Trophoblast cell (in vitro differentiated cells and primary cell): Measurements from ENCODE around the gene GORASP2.
A peak's percentile ranks its signal among the peaks of the same experiment; 100 is the strongest.

Source experiments
- DNase-seq, 2 donors: peaks; one replicate each; pipeline ENCODE4 v3.0.0-alpha.2; 2016
- H2AFZ ChIP-seq: 2 replicates; pipeline ENCODE4 v1.6.1; 2013; ENCODE audit warnings: low read length, moderate library complexity, mild to moderate bottlenecking; ENCODE audit not compliant: insufficient read depth, poor library complexity
- H2AK5ac ChIP-seq: 2 replicates; pipeline ENCODE4 v1.6.1; 2013; ENCODE audit warnings: mild to moderate bottlenecking, low read length
- H2BK120ac ChIP-seq: 2 replicates; pipeline ENCODE4 v1.6.1; 2013; ENCODE audit warnings: low read length, mild to moderate bottlenecking, moderate library complexity; ENCODE audit not compliant: insufficient read depth, poor library complexity
- H2BK12ac ChIP-seq: 2 replicates; pipeline ENCODE4 v1.6.1; 2013; ENCODE audit warnings: mild to moderate bottlenecking, low read length, moderate library complexity
- H2BK5ac ChIP-seq: 2 replicates; pipeline ENCODE4 v1.6.1; 2013; ENCODE audit warnings: low read length, low read depth, moderate library complexity, mild to moderate bottlenecking; ENCODE audit not compliant: poor library complexity
- H3K14ac ChIP-seq: 2 replicates; pipeline ENCODE4 v1.6.1; 2013; ENCODE audit warnings: mild to moderate bottlenecking, low read length
- H3K18ac ChIP-seq: 2 replicates; pipeline ENCODE4 v1.6.1; 2013; ENCODE audit warnings: mild to moderate bottlenecking, low read length
- H3K23ac ChIP-seq: 2 replicates; pipeline ENCODE4 v1.6.1; 2013; ENCODE audit warnings: low read length
- H3K27ac ChIP-seq: 2 replicates; pipeline ENCODE4 v1.5.1; 2013; ENCODE audit warnings: low read depth, mild to moderate bottlenecking, inconsistent platforms, low read length, moderate library complexity
- H3K27me3 ChIP-seq: 2 replicates; pipeline ENCODE4 v1.6.1; 2013; ENCODE audit warnings: inconsistent platforms, mild to moderate bottlenecking, low read length, moderate library complexity; ENCODE audit not compliant: insufficient read depth
- H3K36me3 ChIP-seq, 2 experiments: 1 replicate in 1 of 2; 2 replicates in 1 of 2; pipeline ENCODE4 v1.6.1; 2013; ENCODE audit warnings: low read length in 2 of 2, mild to moderate bottlenecking in 2 of 2, moderate library complexity in 1 of 2; ENCODE audit not compliant: insufficient read depth in 2 of 2, control insufficient read depth in 1 of 2
- H3K4ac ChIP-seq: 2 replicates; pipeline ENCODE4 v1.6.1; 2013; ENCODE audit warnings: low read depth, mild to moderate bottlenecking, low read length, moderate library complexity
- H3K4me1 ChIP-seq, 2 experiments: 1 replicate in 1 of 2; 2 replicates in 1 of 2; pipeline ENCODE4 v1.6.1; 2013; ENCODE audit warnings: low read length in 2 of 2, mild to moderate bottlenecking in 2 of 2, moderate library complexity in 1 of 2; ENCODE audit not compliant: insufficient read depth in 2 of 2, control insufficient read depth in 1 of 2
- H3K4me2 ChIP-seq: 2 replicates; pipeline ENCODE4 v1.6.1; 2013; ENCODE audit warnings: inconsistent platforms, mild to moderate bottlenecking, low read length, moderate library complexity
- H3K4me3 ChIP-seq: 2 replicates; pipeline ENCODE4 v1.5.1; 2013; ENCODE audit warnings: mild to moderate bottlenecking, low read depth, low read length, inconsistent platforms
- H3K79me1 ChIP-seq: one replicate; pipeline ENCODE4 v1.6.1; 2013; ENCODE audit warnings: low read length
- H3K79me2 ChIP-seq: 2 replicates; pipeline ENCODE4 v1.6.1; 2013; ENCODE audit warnings: low read length, mild to moderate bottlenecking; ENCODE audit not compliant: control insufficient read depth, insufficient read depth, poor library complexity
- H3K9ac ChIP-seq: 2 replicates; pipeline ENCODE4 v1.6.1; 2013; ENCODE audit warnings: mild to moderate bottlenecking, low read length
- H3K9me3 ChIP-seq: 2 replicates; pipeline ENCODE4 v1.6.1; 2013; ENCODE audit warnings: low read depth, mild to moderate bottlenecking, control low read depth, inconsistent platforms, low read length; ENCODE audit not compliant: insufficient read depth
- H4K12ac ChIP-seq: 2 replicates; pipeline ENCODE4 v1.6.1; 2013; ENCODE audit warnings: low read depth, mild to moderate bottlenecking, low read length, moderate library complexity
- H4K8ac ChIP-seq: 2 replicates; pipeline ENCODE4 v1.6.1; 2013; ENCODE audit warnings: low read depth, mild to moderate bottlenecking, low read length, moderate library complexity
- H4K91ac ChIP-seq: one replicate; pipeline ENCODE4 v1.6.1; 2013; ENCODE audit warnings: low read depth, mild to moderate bottlenecking, low read length, moderate library complexity
- WGBS: extraction: QIAGEN DNeasy Blood & Tissue Kit; methylation state at CpG from one replicate; pipeline ENCODE4 v1.1.7; 2013; ENCODE audit warnings: missing lambda C conversion rate; ENCODE audit not compliant: insufficient read length, insufficient coverage; ENCODE audit errors: extremely low coverage; 5-methylcytosine and 5-hydroxymethylcytosine counted together

The GORASP2 gene

GRCh38 chr2:170942615-170943014 is 13.6 kb downstream of the GORASP2 start:
- H3K4ac ChIP-seq: no peak overlapping the region
- WGBS: no CpG with 5 or more reads among the region's 4 CpGs
- H3K14ac ChIP-seq: no peak overlapping the region
- H2AFZ ChIP-seq: no peak overlapping the region
- H3K79me2 ChIP-seq: peaks cover 8% of the 10 kb centered on the region
- H3K18ac ChIP-seq: no peak overlapping the region
- peaks cover 0 to 2% of the 10 kb centered on the region in 2 experiments for H3K36me3 ChIP-seq
- no peaks in the 10 kb centered on the region for H3K9me3 ChIP-seq
- H2BK5ac ChIP-seq: no peak overlapping the region
- H3K27me3 ChIP-seq: no peaks in the 10 kb centered on the region
- no peaks in the 10 kb centered on the region for H3K79me1 ChIP-seq
- DNase-seq: no peak
- H4K8ac ChIP-seq: no peak overlapping the region
- no peak overlapping the region for H3K4me3 ChIP-seq
- no peak overlapping the region for H3K4me2 ChIP-seq
- no peak overlapping the region for H4K91ac ChIP-seq
- H2BK12ac ChIP-seq: no peak overlapping the region
- H3K27ac ChIP-seq: no peak overlapping the region
- no peak overlapping the region for H4K12ac ChIP-seq
- H2BK120ac ChIP-seq: no peak overlapping the region
- H3K9ac ChIP-seq: no peak overlapping the region
- H3K4me1 ChIP-seq: no peaks in the 10 kb centered on the region
- no peak overlapping the region for H2AK5ac ChIP-seq
- no peak overlapping the region for H3K23ac ChIP-seq

DNA sequence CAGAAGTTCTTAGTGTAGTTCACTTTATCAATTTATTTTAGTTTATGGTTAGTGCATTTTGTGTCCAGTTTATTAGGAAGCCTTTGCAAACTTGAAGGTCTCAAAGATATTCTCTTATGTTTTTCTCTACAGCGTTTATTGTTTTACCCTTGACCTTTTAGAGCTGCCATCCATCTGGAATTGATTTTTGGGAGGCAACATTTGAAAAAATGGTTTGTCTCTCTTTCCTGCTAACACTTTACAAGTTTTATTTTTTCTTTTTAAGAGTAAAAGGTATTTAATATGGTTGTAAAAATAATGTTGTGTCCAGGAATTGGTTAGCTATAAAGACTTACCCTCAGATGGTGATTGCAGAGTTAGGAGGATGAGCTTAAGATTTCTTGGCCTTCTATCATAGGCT is 14.0 kb downstream of the GORASP2 start:
- H2BK12ac ChIP-seq: no peak overlapping the region
- no peak overlapping the region for H3K4ac ChIP-seq
- peaks cover 0 to 5% of the 10 kb centered on the region in 2 experiments for H3K36me3 ChIP-seq
- no peaks in the 10 kb centered on the region for H3K27me3 ChIP-seq
- H3K9ac ChIP-seq: no peak overlapping the region
- no peaks in the 10 kb centered on the region for H3K4me1 ChIP-seq
- peaks cover 11% of the 10 kb centered on the region for H3K79me2 ChIP-seq
- no peak overlapping the region for H4K12ac ChIP-seq
- H2AFZ ChIP-seq: no peak overlapping the region
- DNase-seq: no peak
- H3K9me3 ChIP-seq: no peaks in the 10 kb centered on the region
- no peak overlapping the region for H3K4me2 ChIP-seq
- H3K79me1 ChIP-seq: no peaks in the 10 kb centered on the region
- no peak overlapping the region for H3K27ac ChIP-seq
- H3K23ac ChIP-seq: no peak overlapping the region
- H4K91ac ChIP-seq: no peak overlapping the region
- no peak overlapping the region for H3K4me3 ChIP-seq
- no peak overlapping the region for H2BK120ac ChIP-seq
- H4K8ac ChIP-seq: no peak overlapping the region
- no peak overlapping the region for H3K18ac ChIP-seq
- no peak overlapping the region for H2BK5ac ChIP-seq
- H2AK5ac ChIP-seq: no peak overlapping the region
- no peak overlapping the region for H3K14ac ChIP-seq
- WGBS: no CpG with 5 or more reads among the region's 1 CpG

GRCh38 chr2:170943596-170943995 is 14.5 kb downstream of the GORASP2 start:
- Histone ChIP-seq H4K12ac (no peak overlapping the region), H3K14ac (no peak overlapping the region), H3K4me1 (no peaks in the 10 kb centered on the region), H3K27me3 (no peaks in the 10 kb centered on the region), H3K9ac (no peak overlapping the region), H3K27ac (no peak overlapping the region), H3K18ac (no peak overlapping the region), H3K79me1 (no peaks in the 10 kb centered on the region), H3K36me3 (peaks cover 0 to 5% of the 10 kb centered on the region in 2 experiments), H3K4ac (peak overlapping the region; percentile 83), H2BK120ac (no peak overlapping the region), H3K9me3 (no peaks in the 10 kb centered on the region), H2BK5ac (no peak overlapping the region), H3K79me2 (peaks cover 10% of the 10 kb centered on the region), H3K23ac (no peak overlapping the region), H3K4me3 (no peak overlapping the region), H3K4me2 (no peak overlapping the region), H2AFZ (no peak overlapping the region), H4K8ac (no peak overlapping the region), H4K91ac (no peak overlapping the region), H2BK12ac (no peak overlapping the region), H2AK5ac (no peak overlapping the region)
- peak; percentile 22 to 58 for DNase-seq
- no CpG with 5 or more reads among the region's 6 CpGs for WGBS

- Histone ChIP-seq H3K14ac (no peak overlapping the region), H3K9ac (no peak overlapping the region), H3K27me3 (no peaks in the 10 kb centered on the region), H4K12ac (no peak overlapping the region), H3K27ac (no peak overlapping the region), H2AFZ (no peak overlapping the region), H3K79me2 (peaks cover 8% of the 10 kb centered on the region), H3K4ac (peak overlapping the region; percentile 90), H3K36me3 (peaks cover 2 to 7% of the 10 kb centered on the region in 2 experiments), H2AK5ac (no peak overlapping the region), H3K23ac (no peak overlapping the region), H3K18ac (no peak overlapping the region), H3K4me3 (no peak overlapping the region), H4K91ac (no peak overlapping the region), H3K4me1 (no peaks in the 10 kb centered on the region), H4K8ac (no peak overlapping the region), H3K9me3 (no peaks in the 10 kb centered on the region), H2BK12ac (no peak overlapping the region), H2BK120ac (no peak overlapping the region), H2BK5ac (no peak overlapping the region), H3K4me2 (no peak overlapping the region), H3K79me1 (no peaks in the 10 kb centered on the region)
- WGBS: no CpG with 5 or more reads among the region's 1 CpG
- DNase-seq: no peak
These were observed 15.5 kb downstream of the GORASP2 start for GRCh38 chr2:170944545-170944944.
